Omental fat pad (tissue), 4 donors: ENCODE measurements around the gene SIGLEC14. TPM values are rescaled to one million over a fixed set of nuclear protein-coding genes. Genes with fewer than 3 reads are reported as not detected.
"Not testable (repeated sequence)": the region's sequence is repeated elsewhere in the genome, so short reads cannot be mapped to it uniquely, and the experiment has no call there.

Source experiments
- ATAC-seq: fragments of 150-250 bp; one replicate; pipeline ENCODE4 v1.9.1; 2016; ENCODE audit warnings: mild to moderate bottlenecking, moderate library complexity; ENCODE audit not compliant: low FRiP score
- DNase-seq: peaks from one replicate; pipeline ENCODE4 v3.0.0-alpha.2; 2019; ENCODE audit warnings: low spot score
- CTCF ChIP-seq, 3 donors: fragments of 450-650 bp; IDR thresholded peaks; one replicate each; pipeline ENCODE4 v1.5.1; 2016 to 2017; ENCODE audit warnings: antibody characterized with exemption in 3 of 3, mild to moderate bottlenecking in 3 of 3, moderate library complexity in 2 of 3
- total RNA-seq, 4 donors: library from RNA; depleted of rRNA; stranded (reverse); fragments of >200 nt; gene quantifications; one replicate each; pipeline ENCODE4 v1.1.0, GENCODE V29; 2016

SIGLEC14 gene
- 10 to 100 TPM in 2 of 4 donors, 1 to 10 TPM in 1, not detected in 1; 1.9 to 12.6 (median 12.2) TPM for total RNA-seq

DNA sequence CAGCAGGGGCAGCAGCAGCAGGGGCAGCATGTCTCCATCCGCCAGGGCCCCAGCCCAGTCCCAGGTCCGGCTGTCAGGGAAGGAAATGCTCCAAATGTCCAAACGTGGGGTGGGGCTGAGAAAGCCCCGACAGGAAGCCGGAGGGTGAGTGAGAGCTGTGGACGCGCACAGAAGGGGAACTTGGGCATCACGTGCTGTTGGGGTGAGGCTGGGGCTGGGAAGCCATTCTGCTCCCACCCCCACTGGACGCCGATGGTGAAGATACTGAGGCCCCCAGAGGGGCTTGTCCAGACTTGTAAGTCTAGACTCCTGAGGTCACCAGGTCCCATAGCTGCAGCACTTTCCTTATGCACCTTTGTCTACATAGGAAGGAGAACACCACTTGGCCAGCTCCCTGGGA, at the start of gene SIGLEC14:
SIGLEC14 (minus strand) TSS at position 96 of the 400 bp plus-strand sequence; CDS start at position 30, 66 bp downstream.
- DNase-seq, ATAC-seq: not testable (repeated sequence)

GRCh38 chr19:51695702-51696315, 49.2 kb upstream of the SIGLEC14 start:
- no peak for ATAC-seq
- no peak for TF ChIP-seq CTCF (IDR thresholded peaks at IDR 0.05)

DNA sequence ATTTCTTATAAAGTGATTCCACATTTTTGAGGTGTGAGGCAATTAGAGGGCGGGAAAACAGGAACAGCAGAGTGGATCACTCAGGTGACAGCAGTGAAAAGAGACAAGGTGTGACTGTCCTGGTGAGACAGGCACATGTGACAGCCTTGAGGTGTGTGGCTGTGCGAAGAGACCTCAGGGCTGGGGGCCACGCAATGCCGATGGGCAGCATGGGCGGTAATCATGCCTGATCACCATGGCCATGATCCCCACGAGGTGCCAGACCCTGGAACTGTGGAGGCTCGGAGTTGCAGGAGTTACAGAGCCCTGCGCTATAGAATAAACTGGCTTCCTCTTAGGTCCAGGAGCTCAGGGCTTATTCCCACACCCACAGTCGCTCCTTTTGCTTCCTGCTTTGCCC, 48.5 kb upstream of the SIGLEC14 start:
- ATAC-seq (no peak), DNase-seq (no peak)
- TF ChIP-seq CTCF (IDR thresholded peaks at IDR 0.05), result no peak

More at GRCh38 chr19:51695702-51696315, 49.2 kb upstream of the SIGLEC14 start:
- DNase-seq, result no peak

- ATAC-seq (no peak), DNase-seq (no peak)
- TF ChIP-seq CTCF (IDR thresholded peaks at IDR 0.05), result no peak
These were observed 47.9 kb upstream of the SIGLEC14 start for GRCh38 chr19:51694318-51695085.

DNA sequence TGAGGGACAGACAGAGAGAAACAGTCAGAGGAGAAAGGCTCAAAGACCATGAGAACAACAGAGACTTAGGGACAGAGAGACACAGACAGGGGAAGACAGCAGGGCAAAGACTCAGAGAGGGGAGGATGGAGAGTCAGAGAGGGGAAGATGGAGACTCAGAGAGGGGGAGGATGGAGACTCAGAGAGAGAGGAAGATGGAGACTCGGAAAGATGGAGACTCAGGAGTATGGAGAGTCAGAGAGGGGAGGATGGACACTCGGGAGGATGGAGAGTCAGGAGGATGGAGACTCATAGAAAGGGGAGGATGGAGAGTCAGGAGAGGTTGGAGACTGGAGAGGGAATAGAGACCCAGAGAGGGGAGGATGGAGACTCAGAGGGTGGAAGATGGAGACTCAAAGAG, 47.2 kb upstream of the SIGLEC14 start:
- ATAC-seq (no peak), DNase-seq (no peak)
- TF ChIP-seq CTCF (IDR thresholded peaks at IDR 0.05), result no peak

- no peak for ATAC-seq
- TF ChIP-seq CTCF (IDR thresholded peaks at IDR 0.05), result no peak
These were observed 46.6 kb upstream of the SIGLEC14 start, which contains the start of gene SPACA6 for GRCh38 chr19:51693260-51693659. Gene SPACA6 (plus strand): TSS chr19:51693330. CDS start chr19:51693527, 197 bp downstream.

GRCh38 chr19:51692468-51692867, 45.8 kb upstream of the SIGLEC14 start:
- DNase-seq, result no peak
- no peak for ATAC-seq
- no peak for TF ChIP-seq CTCF (IDR thresholded peaks at IDR 0.05)

More at GRCh38 chr19:51693260-51693659, 46.6 kb upstream of the SIGLEC14 start, which contains the start of gene SPACA6:
- no peak for DNase-seq
